COLO829 (cell line): Measurements from ENCODE around the gene BRAT1.
A peak's percentile ranks its signal among the peaks of the same experiment; 100 is the strongest.
"Not testable (repeated sequence)": the region's sequence is repeated elsewhere in the genome, so short reads cannot be mapped to it uniquely, and the experiment has no call there.

ENCODE experiments used
- DNase-seq: peaks from one replicate; pipeline ENCODE4 v3.0.0; 2012; ENCODE audit warnings: low spot score

Gene BRAT1

GRCh38 chr7:2555121-2556052, at the start of gene BRAT1:
TSS of gene BRAT1 (minus strand) at chr7:2555524. CDS start at chr7:2554431, 1,093 bp downstream.
- peak; percentile 97 for DNase-seq

GRCh38 chr7:2604608-2605174, 49.4 kb upstream of the BRAT1 start:
- no peak for DNase-seq

GRCh38 chr7:2603044-2603965, 48.0 kb upstream of the BRAT1 start:
- no peak for DNase-seq

- DNase-seq = no peak
Observed at GRCh38 chr7:2602406-2603043, 47.2 kb upstream of the BRAT1 start.

- DNase-seq = no peak
Observed at GRCh38 chr7:2601907-2602306, 46.6 kb upstream of the BRAT1 start.

- DNase-seq = peak; percentile 66
Observed at GRCh38 chr7:2601065-2601464, 45.7 kb upstream of the BRAT1 start.

- DNase-seq = no peak
Observed at GRCh38 chr7:2598154-2598823, 43.0 kb upstream of the BRAT1 start.

- no peak for DNase-seq
Observed at GRCh38 chr7:2597273-2597640, 41.9 kb upstream of the BRAT1 start.

GRCh38 chr7:2596464-2597272, 41.3 kb upstream of the BRAT1 start:
- no peak for DNase-seq

- no peak for DNase-seq
Observed at GRCh38 chr7:2595258-2595860, 40.0 kb upstream of the BRAT1 start.

GRCh38 chr7:2594599-2594998, 39.3 kb upstream of the BRAT1 start:
- no peak for DNase-seq

GRCh38 chr7:2593036-2593727, 37.9 kb upstream of the BRAT1 start:
- DNase-seq = no peak

- no peak for DNase-seq
Observed at GRCh38 chr7:2592375-2592865, 37.1 kb upstream of the BRAT1 start.

GRCh38 chr7:2589941-2590340, 34.6 kb upstream of the BRAT1 start:
- DNase-seq = not testable (repeated sequence)

- no peak for DNase-seq
Observed at GRCh38 chr7:2589341-2589740, 34.0 kb upstream of the BRAT1 start.

- no peak for DNase-seq
Observed at GRCh38 chr7:2587778-2588177, 32.5 kb upstream of the BRAT1 start.

- DNase-seq = no peak
Observed at GRCh38 chr7:2587134-2587533, 31.8 kb upstream of the BRAT1 start.

- DNase-seq = no peak
Observed at GRCh38 chr7:2586326-2587020, 31.1 kb upstream of the BRAT1 start.

- no peak for DNase-seq
Observed at GRCh38 chr7:2585446-2585845, 30.1 kb upstream of the BRAT1 start.
